IPS-18c (cell line): ENCODE measurements around the gene AQP5.

Source experiments
- H3K4me3 ChIP-seq: 2 replicates; pipeline ENCODE4 v1.7.0; 2013; ENCODE audit warnings: low read depth, mild to moderate bottlenecking, low read length, moderate library complexity; ENCODE audit not compliant: insufficient read depth
- H3K9me3 ChIP-seq: one replicate; pipeline ENCODE4 v1.6.1; 2013; ENCODE audit warnings: mild to moderate bottlenecking, low read length, moderate library complexity; ENCODE audit not compliant: control insufficient read depth, insufficient read depth

The AQP5 gene

GRCh38 chr12:49956663-49957569 lies 4.8 kb upstream of the AQP5 start:
- no peak overlapping the region for H3K4me3 ChIP-seq
- no peaks in the 10 kb centered on the region for H3K9me3 ChIP-seq

GRCh38 chr12:49957570-49957967 lies 4.1 kb upstream of the AQP5 start:
- H3K9me3 ChIP-seq, result no peaks in the 10 kb centered on the region
- no peak overlapping the region for H3K4me3 ChIP-seq

GRCh38 chr12:49959685-49960473 lies 1.8 kb upstream of the AQP5 start:
- Histone ChIP-seq H3K4me3 (no peak overlapping the region; the same call in 1 of the 2 replicates), H3K9me3 (no peaks in the 10 kb centered on the region)

DNA sequence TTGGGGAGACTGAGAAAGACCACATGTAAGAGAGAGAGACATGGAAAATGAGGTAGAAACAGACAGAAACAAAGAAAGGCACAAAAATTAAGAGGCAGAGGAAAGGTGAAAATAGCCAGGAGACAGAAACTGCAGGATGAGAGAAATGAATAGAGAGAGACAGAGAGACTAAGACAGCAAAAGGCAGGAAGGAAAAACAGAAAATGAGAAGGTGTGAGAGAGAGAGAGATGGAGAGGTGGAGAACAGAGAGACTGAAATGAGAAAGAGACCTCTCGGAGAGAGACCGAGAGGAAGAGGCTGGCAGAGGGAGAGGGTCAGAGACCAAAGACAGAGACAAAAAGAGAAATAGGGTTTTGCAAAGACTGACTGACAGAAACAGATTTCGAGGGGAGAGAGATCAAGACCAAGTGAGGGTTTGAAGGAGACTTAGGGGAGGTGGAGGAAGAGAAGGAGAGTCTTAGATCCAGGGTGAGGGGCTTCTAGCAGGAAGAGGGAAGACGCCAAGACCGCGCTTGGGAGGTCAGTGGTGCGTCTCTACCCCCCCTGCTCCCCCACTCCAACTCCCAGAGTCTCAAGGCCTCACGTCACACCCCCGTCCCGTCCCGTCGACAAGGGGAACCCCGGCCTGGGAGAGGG lies 1.1 kb upstream of the AQP5 start:
- H3K4me3 ChIP-seq, result peak overlapping the region; percentile 47; the same call in 1 of the 2 replicates
- no peaks in the 10 kb centered on the region for H3K9me3 ChIP-seq

DNA sequence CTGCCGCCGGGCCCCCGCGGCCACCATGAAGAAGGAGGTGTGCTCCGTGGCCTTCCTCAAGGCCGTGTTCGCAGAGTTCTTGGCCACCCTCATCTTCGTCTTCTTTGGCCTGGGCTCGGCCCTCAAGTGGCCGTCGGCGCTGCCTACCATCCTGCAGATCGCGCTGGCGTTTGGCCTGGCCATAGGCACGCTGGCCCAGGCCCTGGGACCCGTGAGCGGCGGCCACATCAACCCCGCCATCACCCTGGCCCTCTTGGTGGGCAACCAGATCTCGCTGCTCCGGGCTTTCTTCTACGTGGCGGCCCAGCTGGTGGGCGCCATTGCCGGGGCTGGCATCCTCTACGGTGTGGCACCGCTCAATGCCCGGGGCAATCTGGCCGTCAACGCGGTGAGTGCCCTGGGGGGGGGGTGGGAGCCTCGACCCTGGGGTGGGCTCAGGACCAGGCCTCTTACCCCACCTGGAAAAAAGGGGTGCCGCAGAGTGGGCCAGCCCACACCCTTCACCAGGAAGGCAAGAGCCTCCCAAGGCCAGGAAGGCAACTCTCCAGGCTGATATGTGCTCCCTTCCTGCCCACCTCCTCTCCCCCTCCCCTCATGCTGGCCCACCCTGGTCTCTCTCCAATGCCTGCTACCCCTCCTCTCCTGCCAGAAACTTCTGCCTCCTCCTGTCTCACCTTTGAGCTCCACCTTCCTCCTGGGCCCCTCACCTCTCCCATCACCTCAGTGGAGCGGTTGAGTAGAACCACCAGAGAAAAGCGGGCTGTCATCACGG lies 507 bp downstream of the AQP5 start:
- Histone ChIP-seq H3K9me3 (no peaks in the 10 kb centered on the region), H3K4me3 (no peak overlapping the region; the same call in 1 of the 2 replicates)

DNA sequence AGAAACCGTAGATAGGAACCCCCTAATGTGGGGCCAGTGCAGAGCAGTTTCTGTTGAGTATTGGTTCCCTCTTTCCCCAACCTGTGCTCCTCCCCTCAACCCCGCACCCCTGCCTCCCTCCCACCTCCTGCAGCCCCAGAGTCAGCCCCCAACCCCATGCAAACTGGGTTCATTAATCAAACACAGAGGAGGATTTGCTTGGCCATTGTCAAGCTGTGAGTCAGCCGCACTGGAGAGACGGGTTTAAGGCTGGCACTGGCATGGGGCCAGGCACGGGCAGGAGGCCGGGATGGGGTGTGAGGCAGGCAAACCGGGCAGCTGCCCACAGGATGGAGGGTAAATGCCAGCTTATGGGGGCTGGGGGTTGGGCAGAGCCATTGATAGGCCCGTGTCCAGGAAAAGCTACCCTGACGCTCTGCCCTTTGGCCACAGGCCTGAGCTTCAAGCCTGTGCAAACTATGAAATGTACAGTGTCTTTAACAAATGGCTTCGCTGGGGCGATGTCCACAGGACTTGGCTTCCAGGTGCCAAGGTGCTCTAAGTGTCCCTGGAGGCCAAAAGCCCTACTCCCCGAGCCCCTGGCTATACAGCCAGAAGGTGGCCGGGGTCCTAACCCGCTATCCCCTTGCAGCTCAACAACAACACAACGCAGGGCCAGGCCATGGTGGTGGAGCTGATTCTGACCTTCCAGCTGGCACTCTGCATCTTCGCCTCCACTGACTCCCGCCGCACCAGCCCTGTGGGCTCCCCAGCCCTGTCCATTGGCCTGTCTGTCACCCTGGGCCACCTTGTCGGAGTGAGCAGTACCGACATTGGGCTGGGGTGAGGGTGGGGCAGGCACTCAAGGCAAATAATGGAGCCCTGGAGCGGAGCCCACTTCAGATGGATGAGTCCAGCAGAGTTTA lies 1.4 kb downstream of the AQP5 start:
- Histone ChIP-seq H3K4me3 (no peak overlapping the region), H3K9me3 (no peaks in the 10 kb centered on the region)

- Histone ChIP-seq H3K4me3 (no peak overlapping the region), H3K9me3 (no peaks in the 10 kb centered on the region)
These were observed 2.5 kb downstream of the AQP5 start for GRCh38 chr12:49963976-49964815.

- no peaks in the 10 kb centered on the region for H3K9me3 ChIP-seq
These were observed 3.4 kb downstream of the AQP5 start for GRCh38 chr12:49964849-49965624.

DNA sequence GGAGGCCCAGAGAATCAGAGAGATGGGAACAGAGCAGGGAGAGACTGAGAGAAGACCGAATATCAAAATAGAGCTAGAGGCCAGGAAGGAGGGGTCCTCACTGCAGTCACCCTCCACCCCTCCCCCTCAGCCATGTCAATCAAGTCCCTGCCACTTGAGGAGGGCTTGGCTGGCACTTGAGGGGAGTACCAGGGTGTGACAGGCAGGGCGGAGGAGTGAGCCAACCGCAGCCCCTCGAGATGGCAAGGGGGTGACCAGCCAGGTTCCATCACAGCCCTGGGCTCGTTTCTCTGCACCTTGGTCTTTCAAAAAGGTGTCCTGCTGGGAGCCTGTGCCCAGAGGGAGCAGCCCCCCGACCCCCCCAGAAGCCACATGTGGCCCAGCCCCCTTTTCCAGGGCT lies 4.2 kb downstream of the AQP5 start:
- no peak overlapping the region for H3K4me3 ChIP-seq

More at GRCh38 chr12:49964849-49965624, 3.4 kb downstream of the AQP5 start:
- no peak overlapping the region for H3K4me3 ChIP-seq

DNA sequence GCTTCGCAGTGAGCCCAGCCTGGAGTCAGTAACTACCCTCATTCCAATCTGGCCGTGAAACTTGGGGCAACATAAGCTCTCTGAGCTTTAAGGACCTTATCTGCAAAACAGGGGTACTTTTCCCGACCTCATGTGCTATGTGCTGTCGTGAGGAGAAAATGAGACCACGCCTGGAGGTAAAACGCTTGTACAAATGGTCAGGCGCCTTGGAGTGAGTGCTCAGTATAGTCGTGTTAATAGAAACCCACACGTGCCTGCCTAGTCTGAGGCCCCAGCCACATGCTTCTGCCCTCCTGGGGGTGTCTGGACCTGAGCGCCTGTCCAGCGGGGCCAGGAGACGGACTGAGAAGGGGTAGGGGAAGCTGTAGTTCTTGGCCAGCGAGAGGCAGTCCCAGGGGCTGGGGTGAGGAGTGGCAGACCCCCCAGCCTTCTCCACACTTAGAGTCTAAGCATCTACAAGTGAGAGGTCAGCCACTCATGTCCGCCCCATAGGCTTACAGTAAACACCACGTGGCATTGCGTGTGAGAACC lies 4.9 kb downstream of the AQP5 start:
- Histone ChIP-seq H3K9me3 (no peaks in the 10 kb centered on the region), H3K4me3 (no peak overlapping the region)

More for the DNA sequence above, 4.2 kb downstream of the AQP5 start:
- H3K9me3 ChIP-seq, result no peaks in the 10 kb centered on the region

- peak overlapping the region; percentile 52 for H3K4me3 ChIP-seq
These were observed 5.5 kb downstream of the AQP5 start for GRCh38 chr12:49967042-49967776.

GRCh38 chr12:49967777-49968250 lies 6.1 kb downstream of the AQP5 start:
- Histone ChIP-seq H3K9me3 (no peaks in the 10 kb centered on the region), H3K4me3 (peak overlapping the region; percentile 52; the same call in 1 of the 2 replicates)

More at GRCh38 chr12:49967042-49967776, 5.5 kb downstream of the AQP5 start:
- H3K9me3 ChIP-seq, result no peaks in the 10 kb centered on the region

DNA sequence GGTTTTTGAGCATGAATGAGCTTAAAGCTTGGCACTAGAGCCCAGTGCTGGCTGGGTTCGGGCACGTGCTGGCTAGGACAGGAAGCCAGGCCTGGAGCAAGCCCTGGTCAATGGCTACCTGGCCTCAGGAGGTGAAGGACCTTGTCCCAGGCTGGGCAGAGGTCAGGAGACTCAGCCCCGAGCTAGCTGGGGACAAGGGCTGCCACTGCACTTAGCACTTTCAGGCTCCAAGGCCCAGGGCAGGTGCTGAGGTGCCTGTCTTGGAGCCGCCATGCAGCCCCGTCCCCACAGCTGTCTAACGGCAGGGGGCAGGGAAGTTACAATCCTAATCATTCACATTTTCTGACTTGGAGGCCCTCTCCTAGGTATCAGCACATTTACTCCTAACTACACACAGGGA lies 6.8 kb downstream of the AQP5 start:
- Histone ChIP-seq H3K9me3 (no peaks in the 10 kb centered on the region), H3K4me3 (no peak overlapping the region)

GRCh38 chr12:49969027-49969426 lies 7.4 kb downstream of the AQP5 start:
- Histone ChIP-seq H3K9me3 (no peaks in the 10 kb centered on the region), H3K4me3 (no peak overlapping the region)
